Measurements from ENCODE around the gene CKAP2L. TPM values are rescaled to one million over a fixed set of nuclear protein-coding genes. Genes with fewer than 3 reads are reported as not detected.

CKAP2L gene
- total RNA-seq, 2 experiments from 2014 or later, result 59.1 to 78.1 TPM

DNA sequence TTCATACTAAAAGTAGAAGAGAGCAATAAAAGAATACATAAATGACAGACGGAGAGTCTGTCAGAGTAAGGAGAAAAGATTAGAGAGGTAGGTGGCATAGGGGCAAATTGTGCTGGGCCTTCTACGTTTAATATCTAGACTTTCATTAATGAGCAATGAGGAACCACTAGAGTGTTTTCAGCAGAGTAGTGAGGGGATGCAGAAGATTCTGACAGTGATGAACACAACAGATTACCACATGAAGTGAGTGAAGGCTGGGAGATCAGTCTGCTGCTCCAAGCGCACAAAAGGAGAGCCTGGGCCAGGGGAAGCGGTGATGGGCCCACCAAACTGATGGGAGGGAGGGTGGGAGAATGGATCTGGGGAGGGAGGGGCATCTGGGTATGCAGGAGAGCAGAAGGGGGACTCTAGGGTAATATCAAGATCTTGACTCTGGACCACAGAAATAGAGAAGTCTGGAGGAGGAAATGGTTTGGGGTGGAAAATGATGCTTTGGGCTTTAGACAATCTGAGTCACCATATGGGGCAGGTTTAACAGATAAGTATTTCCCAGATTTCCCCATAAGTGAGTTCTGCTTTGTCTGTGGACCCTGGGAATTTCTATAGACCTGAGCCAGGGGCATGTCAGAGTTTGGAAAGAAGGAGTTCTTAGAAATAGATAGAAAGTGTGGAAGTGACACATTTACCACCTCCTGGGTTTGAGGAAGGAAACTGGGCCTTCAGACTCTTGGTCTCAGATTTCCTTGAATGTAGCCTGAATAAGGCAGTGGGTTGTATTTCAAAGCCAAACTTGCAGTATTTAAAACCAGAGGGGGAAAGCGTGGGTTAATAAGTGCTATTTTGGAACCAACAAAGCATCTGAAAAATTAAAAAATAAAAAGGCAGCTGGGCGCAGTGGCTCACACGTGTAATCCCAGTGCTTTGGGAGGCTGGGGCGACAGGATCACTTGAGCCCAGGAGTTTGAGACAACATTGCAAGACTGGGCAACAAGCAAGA, 34.9 kb upstream of the CKAP2L start:
- peaks cover 34% of the 10 kb centered on the region for H3K4me1 Mint-ChIP-seq
- ChIA-PET CTCF (no interaction called here), POLR2A (no interaction called here)
- no peak for DNase-seq
- H3K9me3 Mint-ChIP-seq, result peaks cover 6% of the 10 kb centered on the region
- H3K27me3 Mint-ChIP-seq, result no peaks in the 10 kb centered on the region
- H3K36me3 Mint-ChIP-seq (ENCODE audit: low read depth), result no peaks in the 10 kb centered on the region
- H3K4me3 Mint-ChIP-seq, result no peak overlapping the region
- H3K27ac Mint-ChIP-seq, result no peak overlapping the region

DNA sequence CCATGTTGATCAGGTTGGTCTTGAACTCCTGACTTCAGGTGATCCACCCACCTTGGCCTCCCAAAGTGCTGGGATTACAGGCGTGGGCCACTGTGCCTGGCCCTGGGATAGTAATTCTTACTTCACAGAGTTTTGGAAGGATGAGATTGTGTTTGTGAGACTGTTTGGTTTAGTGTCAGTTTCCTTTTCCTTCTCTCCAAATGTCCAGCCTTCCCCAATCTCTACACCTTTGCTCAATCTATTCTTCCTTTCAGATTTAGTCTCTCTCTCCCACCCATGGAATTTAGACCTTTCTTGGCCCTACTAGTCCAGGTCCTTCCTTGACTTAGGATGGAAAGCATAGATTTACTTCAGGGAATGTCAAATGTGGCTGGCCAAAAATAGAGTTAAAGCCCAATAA, 32.1 kb upstream of the CKAP2L start:
- H3K36me3 Mint-ChIP-seq (ENCODE audit: low read depth), result peaks cover 4% of the 10 kb centered on the region
- peaks cover 6% of the 10 kb centered on the region for H3K9me3 Mint-ChIP-seq
- peaks cover 32% of the 10 kb centered on the region for H3K4me1 Mint-ChIP-seq
- no peak overlapping the region for H3K4me3 Mint-ChIP-seq
- no peaks in the 10 kb centered on the region for H3K27me3 Mint-ChIP-seq
- ChIA-PET POLR2A (no interaction called here), CTCF (interaction anchor here (0.9 kb wide), 1 partner anchor 12 kb away, joined by 3 read pairs; no protein-coding TSS in a partner anchor)
- no peak for DNase-seq
- no peak overlapping the region for H3K27ac Mint-ChIP-seq

DNA sequence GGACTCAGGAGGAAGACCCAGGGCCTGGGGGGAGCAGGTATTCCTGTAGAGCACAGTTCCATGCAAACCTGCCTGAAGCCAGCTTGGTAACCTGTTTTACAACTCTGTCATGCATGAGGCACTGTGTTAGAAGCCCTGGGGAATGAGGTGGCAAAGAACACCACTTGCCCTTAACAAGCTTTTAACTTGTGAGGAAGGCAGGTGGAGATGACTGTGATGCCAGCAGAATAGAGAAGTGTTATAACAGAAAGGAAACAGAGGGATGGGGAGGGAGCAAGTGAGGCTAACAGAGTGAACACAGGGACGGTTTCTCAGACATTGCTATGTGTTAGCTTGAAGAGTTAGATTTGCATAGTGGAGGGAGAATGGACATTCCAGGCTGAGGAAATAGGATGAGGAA, 31.4 kb upstream of the CKAP2L start:
- POLR2A ChIA-PET, result no interaction called here
- Mint-ChIP-seq H3K4me1 (peaks cover 32% of the 10 kb centered on the region), H3K9me3 (peaks cover 6% of the 10 kb centered on the region), H3K27me3 (no peaks in the 10 kb centered on the region), H3K36me3 (ENCODE audit: low read depth) (peaks cover 4% of the 10 kb centered on the region), H3K4me3 (no peak overlapping the region), H3K27ac (no peak overlapping the region)
- CTCF ChIA-PET, result interaction anchor here (0.7 to 0.9 kb wide), 3 partner anchors 11 to 13 kb away, joined by 3 read pairs; no protein-coding TSS in a partner anchor
- no peak for DNase-seq

DNA sequence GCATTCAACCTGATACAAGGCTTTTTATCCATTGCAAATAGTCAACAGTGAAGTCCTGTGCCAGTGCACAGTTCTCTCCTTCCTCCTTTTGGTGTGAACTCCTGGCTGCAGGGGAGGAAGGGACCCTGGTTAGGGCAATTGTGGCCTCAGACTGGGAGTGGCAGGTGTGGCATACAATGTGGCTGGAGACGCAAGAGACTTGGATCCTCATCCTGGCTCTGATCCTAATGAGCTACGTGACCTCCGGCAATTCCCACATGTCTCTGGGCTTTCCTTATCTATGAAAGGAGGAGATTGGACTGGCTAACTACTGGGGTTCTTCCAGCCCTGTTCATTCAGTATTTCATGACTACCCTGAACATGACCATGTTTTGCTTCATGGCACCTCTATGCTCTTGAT, 30.4 kb upstream of the CKAP2L start:
- no peak overlapping the region for H3K4me3 Mint-ChIP-seq
- no peaks in the 10 kb centered on the region for H3K27me3 Mint-ChIP-seq
- CTCF ChIA-PET, result interaction anchor here (0.8 kb wide), 1 partner anchor 10 kb away, joined by 3 read pairs; no protein-coding TSS in a partner anchor
- no peak for DNase-seq
- peaks cover 7% of the 10 kb centered on the region for H3K36me3 Mint-ChIP-seq (ENCODE audit: low read depth)
- peak overlapping the region; percentile 33 for H3K27ac Mint-ChIP-seq
- H3K4me1 Mint-ChIP-seq, result peaks cover 28% of the 10 kb centered on the region
- POLR2A ChIA-PET, result no interaction called here
- H3K9me3 Mint-ChIP-seq, result peaks cover 8% of the 10 kb centered on the region

DNA sequence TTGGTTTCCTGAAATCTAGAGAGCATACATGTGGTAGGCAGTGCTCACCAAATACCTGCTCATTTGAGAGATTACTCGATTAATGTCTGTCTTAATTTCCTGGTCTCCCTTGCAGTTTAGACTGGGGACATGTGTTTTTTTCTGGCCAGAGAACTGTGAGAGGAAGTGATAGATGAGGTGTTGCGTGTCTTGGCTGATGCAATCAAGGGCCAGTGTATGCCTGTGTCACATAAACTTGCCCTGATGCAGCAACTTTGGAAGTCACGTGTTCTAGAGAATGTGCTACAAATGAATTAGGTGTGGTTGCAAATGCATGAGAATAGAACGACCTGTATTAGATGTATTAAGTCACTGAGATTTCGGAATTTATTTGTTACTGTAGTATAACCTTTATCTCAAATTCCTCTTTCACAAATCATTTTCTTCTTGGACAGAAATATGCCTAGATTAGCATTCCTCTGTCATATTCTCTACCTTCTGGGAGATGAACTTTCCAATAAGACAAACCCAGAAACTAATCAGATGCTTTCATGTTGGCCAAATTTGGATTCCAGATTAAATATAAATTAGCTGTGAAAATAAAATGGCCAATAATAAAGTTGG, 29.8 kb upstream of the CKAP2L start:
- DNase-seq, result peak; percentile 27
- peaks cover 7% of the 10 kb centered on the region for H3K36me3 Mint-ChIP-seq (ENCODE audit: low read depth)
- H3K4me3 Mint-ChIP-seq, result no peak overlapping the region
- peaks cover 5% of the 10 kb centered on the region for H3K9me3 Mint-ChIP-seq
- ChIA-PET POLR2A (no interaction called here), CTCF (interaction anchor here (1.1 kb wide), 1 partner anchor 9 kb away, joined by 4 read pairs; no protein-coding TSS in a partner anchor)
- H3K4me1 Mint-ChIP-seq, result peaks cover 24% of the 10 kb centered on the region
- H3K27me3 Mint-ChIP-seq, result peaks cover 1% of the 10 kb centered on the region
- H3K27ac Mint-ChIP-seq, result no peak overlapping the region

DNA sequence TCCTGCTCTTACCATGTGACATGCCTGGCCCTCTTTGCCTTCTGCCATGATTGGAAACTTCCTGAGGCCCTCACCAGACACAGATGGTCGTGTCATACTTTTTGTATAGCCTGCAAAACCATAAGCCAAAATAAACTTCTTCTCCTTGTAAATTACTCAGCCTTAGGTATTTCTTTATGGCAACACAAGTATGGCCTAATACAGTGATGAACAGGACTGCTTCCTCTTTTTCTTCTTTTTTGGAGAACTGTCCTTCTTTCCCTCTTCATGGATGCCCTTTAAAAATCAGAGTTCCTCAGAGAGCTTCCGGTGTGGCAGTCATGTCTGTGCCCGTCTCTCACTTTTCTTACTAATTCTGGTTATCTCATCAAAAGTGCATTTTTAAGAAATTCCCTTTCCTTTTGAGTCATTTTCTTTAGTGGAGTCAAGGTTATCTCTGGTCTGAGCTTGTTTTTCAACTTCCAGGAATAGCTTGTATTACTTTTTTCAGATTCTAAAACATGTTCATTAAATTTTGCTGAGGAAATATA, 29.1 kb upstream of the CKAP2L start:
- Mint-ChIP-seq H3K4me1 (peaks cover 19% of the 10 kb centered on the region), H3K36me3 (ENCODE audit: low read depth) (peaks cover 7% of the 10 kb centered on the region), H3K4me3 (no peak overlapping the region), H3K9me3 (peaks cover 5% of the 10 kb centered on the region), H3K27me3 (peaks cover 4% of the 10 kb centered on the region), H3K27ac (peak overlapping the region; percentile 48)
- DNase-seq, result no peak
- ChIA-PET CTCF (interaction anchor here (1.1 kb wide), 1 partner anchor 10 kb away, joined by 4 read pairs; no protein-coding TSS in a partner anchor), POLR2A (no interaction called here)

DNA sequence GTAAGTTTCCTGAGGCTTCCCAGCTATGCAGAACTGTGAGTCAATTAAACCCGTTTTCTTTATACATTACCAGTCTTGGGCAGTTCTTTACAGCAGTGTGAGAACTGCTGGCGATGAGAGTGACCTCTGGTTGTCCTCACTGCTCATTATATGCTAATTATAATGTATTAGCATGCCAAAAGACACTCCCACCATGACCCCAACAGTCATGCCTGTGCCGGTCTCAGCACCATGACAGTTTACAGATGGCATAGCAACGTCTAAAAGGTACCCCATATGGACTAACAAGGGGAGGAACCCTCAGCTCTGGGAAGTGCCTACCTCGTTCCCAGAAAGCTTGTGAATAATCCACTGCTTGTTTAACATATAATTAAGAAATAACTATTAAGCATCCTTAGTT, 28.0 kb upstream of the CKAP2L start:
- H3K27me3 Mint-ChIP-seq, result peaks cover 4% of the 10 kb centered on the region
- no peak overlapping the region for H3K4me3 Mint-ChIP-seq
- peaks cover 7% of the 10 kb centered on the region for H3K36me3 Mint-ChIP-seq (ENCODE audit: low read depth)
- no peak for DNase-seq
- CTCF ChIA-PET, result no interaction called here
- POLR2A ChIA-PET, result no interaction called here
- H3K9me3 Mint-ChIP-seq, result peaks cover 5% of the 10 kb centered on the region
- no peak overlapping the region for H3K27ac Mint-ChIP-seq
- peaks cover 19% of the 10 kb centered on the region for H3K4me1 Mint-ChIP-seq

DNA sequence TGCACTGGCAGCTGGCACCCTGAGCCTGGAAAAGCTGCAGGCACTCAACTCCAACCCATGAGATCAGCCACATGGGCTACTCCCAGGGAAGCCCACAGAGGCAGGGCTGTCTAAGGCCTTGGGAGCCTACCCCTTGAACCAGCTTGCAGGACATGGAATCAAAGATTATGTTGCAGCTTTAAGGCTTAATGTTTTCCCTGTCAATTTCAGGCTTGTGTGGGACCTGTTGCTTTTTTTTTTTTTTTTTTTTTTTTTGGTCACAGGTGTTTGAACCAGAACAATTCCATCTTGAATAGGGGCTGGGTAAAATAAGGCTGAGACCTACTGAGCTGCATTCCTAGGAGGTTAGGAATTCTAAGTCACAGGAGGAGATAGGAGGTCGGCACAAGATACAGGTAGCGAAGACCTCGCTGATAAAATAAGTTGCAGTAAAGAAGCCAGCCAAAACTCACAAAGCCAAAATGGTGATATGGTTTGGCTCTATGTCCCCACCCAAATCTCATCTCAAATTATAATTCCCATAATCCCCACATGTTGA, 27.4 kb upstream of the CKAP2L start:
- no peak for DNase-seq
- Mint-ChIP-seq H3K9me3 (peaks cover 4% of the 10 kb centered on the region), H3K4me1 (peaks cover 22% of the 10 kb centered on the region), H3K4me3 (no peak overlapping the region), H3K36me3 (ENCODE audit: low read depth) (peaks cover 7% of the 10 kb centered on the region), H3K27me3 (peaks cover 4% of the 10 kb centered on the region), H3K27ac (no peak overlapping the region)
- CTCF ChIA-PET, result interaction anchor here (0.6 to 0.7 kb wide), 3 partner anchors 19 to 43 kb away, joined by 3 to 4 read pairs (median 3); no protein-coding TSS in a partner anchor
- POLR2A ChIA-PET, result no interaction called here

DNA sequence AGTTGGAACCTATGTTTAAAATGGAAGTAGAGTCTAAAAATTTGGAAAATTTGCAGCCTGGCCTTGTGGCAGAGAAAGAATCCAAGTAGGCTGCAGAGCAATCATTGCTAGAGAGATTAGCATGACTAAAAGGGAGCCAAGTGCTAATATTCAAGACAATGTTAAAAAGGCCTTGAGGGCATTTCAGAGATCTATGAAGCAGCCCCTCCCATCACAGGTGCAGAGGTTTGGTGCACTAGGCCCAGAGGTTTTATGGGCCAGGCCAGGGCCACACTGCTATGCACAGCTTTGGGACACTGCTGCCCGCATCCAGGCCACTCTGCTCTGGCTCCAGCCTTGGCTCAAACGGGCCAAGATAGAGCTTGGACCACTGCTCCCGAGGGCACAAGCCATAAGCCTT, 26.6 kb upstream of the CKAP2L start:
- CTCF ChIA-PET, result no interaction called here
- Mint-ChIP-seq H3K4me3 (no peak overlapping the region), H3K27ac (no peak overlapping the region), H3K9me3 (peaks cover 3% of the 10 kb centered on the region), H3K4me1 (peaks cover 22% of the 10 kb centered on the region), H3K36me3 (ENCODE audit: low read depth) (peaks cover 7% of the 10 kb centered on the region), H3K27me3 (peaks cover 4% of the 10 kb centered on the region)
- POLR2A ChIA-PET, result no interaction called here
- DNase-seq, result no peak

DNA sequence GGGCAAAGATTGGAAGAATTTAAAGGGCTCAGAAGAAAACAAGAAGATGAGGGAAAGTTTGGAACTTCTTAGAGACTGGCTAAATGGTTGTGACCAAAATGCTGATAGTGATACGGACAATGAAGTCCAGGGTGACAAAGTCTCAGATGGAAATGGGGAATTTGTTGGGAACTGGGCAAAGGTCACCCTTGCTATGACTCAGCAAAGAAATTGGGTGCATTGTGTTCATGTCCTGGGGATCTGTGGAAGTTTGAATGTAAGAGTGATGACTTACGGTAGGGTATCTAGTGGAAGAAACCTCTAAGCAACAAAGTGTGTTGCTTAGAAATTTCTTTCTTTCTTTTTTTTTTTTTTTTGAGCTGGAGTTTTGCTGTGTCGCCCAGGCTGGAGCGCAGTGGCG, 25.9 kb upstream of the CKAP2L start:
- DNase-seq, result no peak
- peaks cover 5% of the 10 kb centered on the region for H3K27me3 Mint-ChIP-seq
- no peak overlapping the region for H3K4me3 Mint-ChIP-seq
- H3K4me1 Mint-ChIP-seq, result peaks cover 22% of the 10 kb centered on the region
- CTCF ChIA-PET, result interaction anchor here (0.6 to 0.7 kb wide), 3 partner anchors 12 to 120 kb away, joined by 3 to 4 read pairs (median 3); no protein-coding TSS in a partner anchor
- POLR2A ChIA-PET, result no interaction called here
- H3K9me3 Mint-ChIP-seq, result peaks cover 3% of the 10 kb centered on the region
- no peak overlapping the region for H3K27ac Mint-ChIP-seq
- H3K36me3 Mint-ChIP-seq (ENCODE audit: low read depth), result peaks cover 7% of the 10 kb centered on the region

DNA sequence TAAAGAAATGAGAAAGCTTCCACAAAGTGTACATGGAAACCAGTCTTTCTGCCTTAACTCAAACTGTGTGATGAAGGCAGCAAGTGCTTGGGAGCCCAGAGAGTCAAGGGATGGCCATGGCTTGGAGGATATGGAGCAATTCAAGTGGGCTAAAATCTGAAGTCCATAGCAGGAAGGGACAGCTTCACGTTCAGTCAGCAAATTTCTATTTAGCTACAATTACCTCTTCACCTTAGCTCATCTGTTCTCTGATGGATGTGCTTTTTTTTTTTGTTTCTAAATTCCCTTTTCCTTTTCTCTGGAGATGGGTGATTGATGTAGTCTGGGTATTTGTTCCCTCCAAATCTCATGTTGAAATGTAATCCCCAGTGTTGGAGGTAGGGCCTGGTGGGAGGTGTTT, 24.8 kb upstream of the CKAP2L start:
- H3K36me3 Mint-ChIP-seq (ENCODE audit: low read depth), result peaks cover 7% of the 10 kb centered on the region
- H3K27me3 Mint-ChIP-seq, result peaks cover 5% of the 10 kb centered on the region
- H3K9me3 Mint-ChIP-seq, result peaks cover 3% of the 10 kb centered on the region
- H3K4me1 Mint-ChIP-seq, result peaks cover 15% of the 10 kb centered on the region
- no peak overlapping the region for H3K27ac Mint-ChIP-seq
- CTCF ChIA-PET, result interaction anchor here (0.6 to 0.8 kb wide), 2 partner anchors 20 to 26 kb away, joined by 3 read pairs; no protein-coding TSS in a partner anchor
- no peak for DNase-seq
- POLR2A ChIA-PET, result no interaction called here
- no peak overlapping the region for H3K4me3 Mint-ChIP-seq

DNA sequence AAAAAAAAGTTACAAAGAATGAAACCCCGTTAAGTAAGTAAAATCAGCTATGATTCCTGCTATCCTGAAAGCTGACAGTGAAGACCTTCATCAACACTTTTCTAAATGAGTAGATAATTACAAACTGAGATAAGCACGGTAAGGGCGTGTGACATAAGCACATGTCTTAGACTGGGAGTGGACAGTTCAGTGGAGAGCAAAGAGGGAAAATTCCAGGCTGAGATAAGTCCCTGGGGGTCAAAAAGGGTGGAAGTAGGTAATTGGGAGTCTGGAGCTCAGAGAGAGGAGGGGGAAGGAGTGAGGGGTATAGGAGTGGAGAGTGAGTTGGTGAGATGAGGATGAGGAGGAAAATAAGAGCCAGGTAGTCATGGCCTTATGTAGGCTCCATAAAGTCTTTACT, 24.2 kb upstream of the CKAP2L start:
- ChIA-PET POLR2A (no interaction called here), CTCF (interaction anchor here (0.8 to 2.1 kb wide), 2 partner anchors 20 to 97 kb away, joined by 3 to 5 read pairs; no protein-coding TSS in a partner anchor)
- Mint-ChIP-seq H3K36me3 (ENCODE audit: low read depth) (peaks cover 7% of the 10 kb centered on the region), H3K27ac (no peak overlapping the region), H3K27me3 (peaks cover 8% of the 10 kb centered on the region), H3K4me1 (peaks cover 11% of the 10 kb centered on the region), H3K4me3 (no peak overlapping the region), H3K9me3 (peaks cover 3% of the 10 kb centered on the region)
- no peak for DNase-seq
